HepG2 (cell line): Measurements from ENCODE around the gene TASOR.

ENCODE experiments used
- ARNTL ChIP-seq: sonication (generic); formaldehyde crosslinking; IDR thresholded peaks from 2 replicates; pipeline ENCODE4 v1.4.0; 2020; ENCODE audit warnings: mild to moderate bottlenecking, missing genetic modification reagents
- BRCA1 ChIP-seq: sonication (generic); formaldehyde crosslinking; IDR thresholded peaks from 2 replicates; pipeline ENCODE4 v1.4.0; 2020; ENCODE audit warnings: missing genetic modification reagents
- CBX5 ChIP-seq: sonication (generic); formaldehyde crosslinking; IDR thresholded peaks from 2 replicates; pipeline ENCODE4 v1.4.0; 2020; ENCODE audit warnings: missing genetic modification reagents, borderline replicate concordance
- CHD2 ChIP-seq: IDR thresholded peaks from 2 replicates; pipeline ENCODE4 v1.6.1; 2011; ENCODE audit warnings: low read depth, low read length, improper control_type of control experiment
- CTCF ChIP-seq: sonication (generic); formaldehyde crosslinking; IDR thresholded peaks from 2 replicates; pipeline ENCODE4 v1.5.0; 2020; ENCODE audit warnings: mild to moderate bottlenecking, missing genetic modification reagents, moderate library complexity
- DNMT1 ChIP-seq: sonication (generic); formaldehyde crosslinking; IDR thresholded peaks from 2 replicates; pipeline ENCODE4 v1.5.1; 2020; ENCODE audit warnings: mild to moderate bottlenecking, missing genetic modification reagents
- EP300 ChIP-seq, 3 experiments: sonication (generic) in 1 of 3; formaldehyde crosslinking in 1 of 3; IDR thresholded peaks; 2 replicates each; pipeline versions ENCODE4 v1.5.1 to v1.6.1; 2011 to 2020; ENCODE audit warnings: low read depth in 2 of 3, low read length in 2 of 3, borderline replicate concordance in 1 of 3, improper control_type of control experiment in 1 of 3, mild to moderate bottlenecking in 1 of 3, missing genetic modification reagents in 1 of 3, moderate library complexity in 1 of 3
- JUND ChIP-seq: sonication (generic); formaldehyde crosslinking; IDR thresholded peaks from 2 replicates; pipeline ENCODE4 v1.8.0; 2022; ENCODE audit warnings: mild to moderate bottlenecking, missing genetic modification reagents
- REPIN1 ChIP-seq: sonication (generic); formaldehyde crosslinking; IDR thresholded peaks from 2 replicates; pipeline ENCODE4 v1.8.0; 2022; ENCODE audit warnings: missing genetic modification reagents, low read depth, mild to moderate bottlenecking, borderline replicate concordance
- TRIM24 ChIP-seq: sonication (generic); formaldehyde crosslinking; IDR thresholded peaks from 2 replicates; pipeline ENCODE4 v1.8.0; 2022; ENCODE audit warnings: mild to moderate bottlenecking, missing genetic modification reagents
- WIZ ChIP-seq: sonication (generic); formaldehyde crosslinking; IDR thresholded peaks from 2 replicates; pipeline ENCODE4 v1.5.1; 2020; ENCODE audit warnings: mild to moderate bottlenecking, missing genetic modification reagents
- ZNF280D ChIP-seq: sonication (generic); formaldehyde crosslinking; IDR thresholded peaks from 2 replicates; pipeline ENCODE4 v1.5.1; 2020; ENCODE audit warnings: mild to moderate bottlenecking, missing genetic modification reagents
- ZNF292 ChIP-seq: sonication (generic); formaldehyde crosslinking; IDR thresholded peaks from 2 replicates; pipeline ENCODE4 v1.8.1; 2022; ENCODE audit warnings: mild to moderate bottlenecking, low read depth, missing genetic modification reagents, borderline replicate concordance
- ZSCAN31 ChIP-seq: sonication (generic); formaldehyde crosslinking; IDR thresholded peaks from 2 replicates; pipeline ENCODE4 v1.5.0; 2020; ENCODE audit warnings: low read depth, mild to moderate bottlenecking, missing genetic modification reagents

GRCh38 chr3:56684029-56684428, 964 bp upstream of the TASOR start:
- TF ChIP-seq DNMT1 (CRISPR knock-in tag): no peak
- no peak for TF ChIP-seq BRCA1 (CRISPR knock-in tag)
- TF ChIP-seq ARNTL (CRISPR knock-in tag): no peak
- TF ChIP-seq TRIM24 (CRISPR knock-in tag): no peak
- TF ChIP-seq ZNF280D (CRISPR knock-in tag): no peak
- no peak for TF ChIP-seq ZSCAN31
- TF ChIP-seq CTCF: no peak
- TF ChIP-seq CHD2: no peak
- no peak for TF ChIP-seq ZNF292
- TF ChIP-seq REPIN1 (CRISPR knock-in tag): no peak
- no peak for TF ChIP-seq JUND (CRISPR knock-in tag)
- TF ChIP-seq WIZ: no peak
- TF ChIP-seq EP300 (IDR thresholded peaks at IDR 0.05; ENCODE audit: low read depth in 2 of 2, low read length in 2 of 2): no peak
- no peak for TF ChIP-seq EP300 (CRISPR knock-in tag; IDR thresholded peaks at IDR 0.05; ENCODE audit: borderline replicate concordance)
- TF ChIP-seq CBX5: no peak
